GM13976 (cell line): ENCODE measurements around the gene CAPN15.

Experiments
- DNase-seq: peaks from one replicate; pipeline ENCODE4 v3.0.0; 2012; ENCODE audit warnings: low spot score
- CTCF ChIP-seq: IDR thresholded peaks from 2 replicates; pipeline ENCODE4 v1.5.1; 2012; ENCODE audit warnings: borderline replicate concordance, mild to moderate bottlenecking; ENCODE audit not compliant: insufficient read depth; ENCODE audit errors: extremely low read depth, missing control alignments, control extremely low read depth
- in situ Hi-C: fragments of 300-500 bp; cut with MboI; formaldehyde crosslinking; loops from one replicate; pipeline ENCODE4 v1.12.0; 2022; ENCODE audit warnings: low sequenced_read_pairs, mixed read lengths, inconsistent platforms; ENCODE audit not compliant: unreplicated experiment

CAPN15 gene

GRCh38 chr16:575354-576196 is 48.1 kb downstream of the CAPN15 start:
- no peak for TF ChIP-seq CTCF
- in situ Hi-C loops: no loop called here
- DNase-seq: no peak

GRCh38 chr16:576197-576822 is 48.8 kb downstream of the CAPN15 start:
- in situ Hi-C loops: no loop called here
- no peak for DNase-seq
- no peak for TF ChIP-seq CTCF

- DNase-seq: no peak
- no peak for TF ChIP-seq CTCF
- in situ Hi-C loops: no loop called here
Measured at GRCh38 chr16:576823-577201, 49.3 kb downstream of the CAPN15 start.

GRCh38 chr16:577796-578195 is 50.3 kb downstream of the CAPN15 start:
- TF ChIP-seq CTCF: no peak
- no peak for DNase-seq
- in situ Hi-C loops: no loop called here

- in situ Hi-C loops: no loop called here
- no peak for DNase-seq
- no peak for TF ChIP-seq CTCF
Measured at GRCh38 chr16:578232-578869, 50.8 kb downstream of the CAPN15 start.

GRCh38 chr16:578870-579405 is 51.4 kb downstream of the CAPN15 start:
- DNase-seq: peak; percentile 84
- in situ Hi-C loops: no loop called here
- TF ChIP-seq CTCF: peak; percentile 95
